Right lobe of liver (tissue), 6 donors: ENCODE data around the gene CPT1C. TPM values are rescaled to one million over a fixed set of nuclear protein-coding genes. Genes with fewer than 3 reads are reported as not detected.
A peak's percentile ranks its signal among the peaks of the same experiment; 100 is the strongest.

Source experiments
- ATAC-seq, 4 donors: fragments of 200-7000 bp; cut with Tn5 transposase; one replicate each; pipeline ENCODE4 v1.9.1; 2020; ENCODE audit warnings: mild to moderate bottlenecking in 4 of 4, moderate library complexity in 4 of 4
- DNase-seq, 3 donors: peaks; one replicate each; pipeline ENCODE4 v3.0.0-alpha.2; 2020
- H3K27ac ChIP-seq, 3 donors: fragments of 200-600 bp; one replicate each; pipeline ENCODE4 v1.8.0; 2022
- H3K27me3 ChIP-seq, 2 donors: fragments of 200-600 bp; one replicate each; pipeline ENCODE4 v1.8.0; 2022
- H3K36me3 ChIP-seq, 4 donors: fragments of 200-600 bp; sonication (generic) in 1 of 4; one replicate each; pipeline versions ENCODE4 v1.5.1 to v1.8.0; 2017 to 2022; ENCODE audit warnings: control low read depth in 1 of 4
- H3K4me1 ChIP-seq, 4 donors: fragments of 200-600 bp; sonication (generic) in 1 of 4; one replicate each; pipeline versions ENCODE4 v1.5.1 to v1.8.0; 2017 to 2022; ENCODE audit warnings: control low read depth in 1 of 4
- H3K4me3 ChIP-seq, 3 donors: fragments of 200-600 bp; one replicate each; pipeline ENCODE4 v1.8.0; 2022
- H3K9me3 ChIP-seq, 4 donors: fragments of 200-600 bp; sonication (generic) in 1 of 4; one replicate each; pipeline versions ENCODE4 v1.5.1 to v1.8.0; 2017 to 2022; ENCODE audit warnings: control low read depth in 1 of 4
- POLR2A ChIP-seq: fragments of 450-650 bp; IDR thresholded peaks from one replicate; pipeline ENCODE4 v1.6.1; 2017; ENCODE audit warnings: antibody characterized with exemption, mild to moderate bottlenecking
- WGBS: methylation state at CpG from one replicate; pipeline ENCODE4 v1.1.6; 2018; ENCODE audit warnings: low coverage, low lambda C conversion rate; ENCODE audit not compliant: insufficient coverage; ENCODE audit errors: missing lambda C conversion rate; 5-methylcytosine and 5-hydroxymethylcytosine counted together
- intact Hi-C, 2 donors: fragments of 100-400 bp; cut with DNase I; formaldehyde crosslinking; loops; one replicate each; pipeline versions ENCODE4 v1.11.2 to v1.14.1; 2022
- total RNA-seq, 6 experiments: library from RNA; depleted of rRNA in 2 of 6; stranded (reverse); fragments of >200 nt in 2 of 6; fragmentation: NEBNext Ultra II Directional in 3 of 6; extraction: Animal tissue kit (Norgen Biotek cat#: 25700) in 3 of 6; gene quantifications; one replicate each; pipeline versions ENCODE4 v1.1.0 to v1.2.4, GENCODE V29; 2016 to 2023
- TF ChIP-seq, protein P1 (sequence below), 4 donors: fragments of 200-600 bp in 3 of 4; fragments of 450-650 bp in 1 of 4; IDR thresholded peaks; one replicate each; pipeline versions ENCODE4 v1.5.1 to v1.8.0; 2016 to 2022; ENCODE audit warnings: antibody characterized with exemption in 4 of 4, mild to moderate bottlenecking in 2 of 4
- donor health status: DM: no; HTN: yes; CAD: no.
- donor health status: DM: no; HTN: no; CAD: no.
- donor health status: DM: no; HTN: no; CAD: no.
- donor health status: DM: no; HTN: yes; CAD: no.
- donor health status: DM: no; HTN: yes; CAD: no.

CPT1C gene
- total RNA-seq, 6 experiments from 2014 or later: 0.43 to 6.7 (median 0.97) TPM

DNA sequence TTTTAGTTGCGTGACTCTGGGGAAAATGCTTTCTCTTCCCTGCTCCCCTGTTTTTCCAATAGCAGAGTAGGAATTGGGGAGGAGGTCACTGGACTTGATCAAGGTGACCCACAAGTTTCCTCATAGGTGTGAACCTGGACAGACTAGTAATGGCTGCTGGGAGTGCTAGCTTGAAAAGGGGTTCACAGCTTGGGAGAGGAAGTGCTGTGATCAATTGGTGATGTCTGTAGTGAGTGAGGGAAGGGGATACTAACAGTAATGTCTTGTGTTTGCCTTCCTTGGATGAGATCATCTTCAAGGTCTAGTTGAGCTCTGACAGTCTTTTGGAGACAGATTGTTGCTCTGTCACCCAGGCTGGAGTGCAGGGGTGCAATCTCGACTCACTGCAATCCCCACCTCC lies 23.4 kb upstream of the CPT1C start:
- Histone ChIP-seq H3K36me3 (peaks cover 0 to 2% (median 0%) of the 10 kb centered on the region in 4 donors), H3K4me3 (no peak overlapping the region), H3K4me1 (peaks cover 0 to 22% (median 5%) of the 10 kb centered on the region in 4 donors), H3K27ac (no peak overlapping the region), H3K9me3 (no peaks in the 10 kb centered on the region), H3K27me3 (no peaks in the 10 kb centered on the region)
- no peak for TF ChIP-seq POLR2A
- TF ChIP-seq, protein P1, sequence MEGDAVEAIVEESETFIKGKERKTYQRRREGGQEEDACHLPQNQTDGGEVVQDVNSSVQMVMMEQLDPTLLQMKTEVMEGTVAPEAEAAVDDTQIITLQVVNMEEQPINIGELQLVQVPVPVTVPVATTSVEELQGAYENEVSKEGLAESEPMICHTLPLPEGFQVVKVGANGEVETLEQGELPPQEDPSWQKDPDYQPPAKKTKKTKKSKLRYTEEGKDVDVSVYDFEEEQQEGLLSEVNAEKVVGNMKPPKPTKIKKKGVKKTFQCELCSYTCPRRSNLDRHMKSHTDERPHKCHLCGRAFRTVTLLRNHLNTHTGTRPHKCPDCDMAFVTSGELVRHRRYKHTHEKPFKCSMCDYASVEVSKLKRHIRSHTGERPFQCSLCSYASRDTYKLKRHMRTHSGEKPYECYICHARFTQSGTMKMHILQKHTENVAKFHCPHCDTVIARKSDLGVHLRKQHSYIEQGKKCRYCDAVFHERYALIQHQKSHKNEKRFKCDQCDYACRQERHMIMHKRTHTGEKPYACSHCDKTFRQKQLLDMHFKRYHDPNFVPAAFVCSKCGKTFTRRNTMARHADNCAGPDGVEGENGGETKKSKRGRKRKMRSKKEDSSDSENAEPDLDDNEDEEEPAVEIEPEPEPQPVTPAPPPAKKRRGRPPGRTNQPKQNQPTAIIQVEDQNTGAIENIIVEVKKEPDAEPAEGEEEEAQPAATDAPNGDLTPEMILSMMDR (IDR thresholded peaks at IDR 0.05): no peak
- intact Hi-C loops: loop anchor here in 1 of 2 donors (10.0 kb wide), 1 partner anchor 73 kb away; the partner anchor contains the start of gene PRR12
- DNase-seq (no peak), ATAC-seq (no peak)
- WGBS: 80% methylated on average over 1 of the region's 2 CpGs

DNA sequence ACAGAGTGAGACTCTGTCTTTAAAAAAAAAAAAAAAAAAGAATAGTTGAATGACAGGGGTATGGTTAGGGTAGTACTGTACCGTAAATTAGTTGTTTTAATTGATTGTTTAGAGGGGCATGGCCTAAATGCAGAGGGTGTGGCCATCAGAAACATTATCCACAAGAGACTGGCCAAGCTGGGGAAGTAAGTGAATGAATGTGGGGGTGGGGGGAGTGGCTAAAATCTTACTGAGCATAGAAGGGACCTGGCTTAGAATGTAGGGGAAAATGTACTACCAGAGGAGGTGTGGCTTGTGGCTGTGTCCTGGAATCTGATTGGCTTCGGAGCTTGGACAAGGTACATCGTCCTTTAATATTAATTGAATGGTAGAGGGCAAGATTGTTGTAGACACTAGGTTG lies 21.4 kb upstream of the CPT1C start:
- 88% methylated on average over 3 of the region's 3 CpGs for WGBS
- intact Hi-C loops: loop anchor here in 1 of 2 donors (10.0 kb wide), 1 partner anchor 75 kb away; the partner anchor contains the start of gene PRR12
- no peak for ATAC-seq
- Histone ChIP-seq H3K9me3 (no peaks in the 10 kb centered on the region), H3K27me3 (no peaks in the 10 kb centered on the region), H3K36me3 (no peaks in the 10 kb centered on the region), H3K4me3 (no peak overlapping the region), H3K4me1 (peaks cover 0 to 15% (median 0%) of the 10 kb centered on the region in 4 donors), H3K27ac (no peak overlapping the region)
- no peak for DNase-seq
- no peak for TF ChIP-seq POLR2A
- TF ChIP-seq, protein P1 (IDR thresholded peaks at IDR 0.05): no peak

DNA sequence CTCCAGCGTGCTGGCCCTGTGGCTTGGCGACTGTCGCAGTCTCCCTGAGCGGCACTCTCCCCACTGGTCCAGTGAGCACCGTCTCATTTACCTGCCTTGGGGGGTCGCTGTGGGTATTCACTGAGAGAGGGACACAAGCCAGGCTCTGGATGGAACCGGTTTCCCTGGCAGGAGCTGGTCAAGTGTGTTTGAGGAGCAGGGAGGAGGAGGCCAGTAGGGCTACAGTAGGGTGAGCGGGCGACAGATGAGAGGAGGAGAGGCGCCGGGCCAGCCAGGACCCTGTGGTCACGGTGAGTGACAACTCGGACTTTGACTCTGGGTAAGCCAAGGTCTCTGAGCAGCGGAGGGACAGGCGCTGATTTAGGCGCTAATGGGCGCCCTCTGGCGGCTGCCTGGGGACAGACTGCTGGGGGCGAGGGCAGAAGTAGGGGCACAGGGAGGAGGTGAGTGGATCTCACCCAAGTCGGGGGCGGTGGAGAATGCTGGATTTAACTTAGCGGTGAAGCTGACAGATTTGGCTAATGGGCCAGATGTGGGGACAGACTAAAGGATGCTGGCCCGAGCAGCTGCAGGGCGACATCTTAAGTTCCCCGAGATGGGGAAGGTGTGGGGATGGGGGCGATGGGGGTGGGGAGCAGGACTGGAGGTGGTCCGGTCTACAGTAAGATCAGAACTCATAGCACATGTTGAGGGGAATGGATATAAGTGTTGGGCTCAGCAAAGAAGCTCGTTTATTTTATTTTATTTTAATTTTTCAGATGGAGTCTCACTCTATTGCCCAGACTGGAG lies 18.6 kb upstream of the CPT1C start:
- ATAC-seq (peak; percentile 46 to 55 (median 50)), DNase-seq (peak; percentile 84 to 88 (median 86))
- no peaks in the 10 kb centered on the region for H3K36me3 ChIP-seq
- no peaks in the 10 kb centered on the region for H3K27me3 ChIP-seq
- TF ChIP-seq, protein P1 (IDR thresholded peaks at IDR 0.05): peak; percentile 88 to 96 (median 94)
- no peak for TF ChIP-seq POLR2A
- H3K4me3 ChIP-seq: peak overlapping the region; percentile 1 to 47 (median 12)
- no peaks in the 10 kb centered on the region for H3K9me3 ChIP-seq
- H3K27ac ChIP-seq: peak overlapping the region; percentile 23 to 73 (median 71)
- peaks cover 0 to 12% (median 0%) of the 10 kb centered on the region in 4 donors for H3K4me1 ChIP-seq
- 22% methylated on average over 22 of the region's 28 CpGs for whole genome bisulfite sequencing
- intact Hi-C loops: no loop called here

DNA sequence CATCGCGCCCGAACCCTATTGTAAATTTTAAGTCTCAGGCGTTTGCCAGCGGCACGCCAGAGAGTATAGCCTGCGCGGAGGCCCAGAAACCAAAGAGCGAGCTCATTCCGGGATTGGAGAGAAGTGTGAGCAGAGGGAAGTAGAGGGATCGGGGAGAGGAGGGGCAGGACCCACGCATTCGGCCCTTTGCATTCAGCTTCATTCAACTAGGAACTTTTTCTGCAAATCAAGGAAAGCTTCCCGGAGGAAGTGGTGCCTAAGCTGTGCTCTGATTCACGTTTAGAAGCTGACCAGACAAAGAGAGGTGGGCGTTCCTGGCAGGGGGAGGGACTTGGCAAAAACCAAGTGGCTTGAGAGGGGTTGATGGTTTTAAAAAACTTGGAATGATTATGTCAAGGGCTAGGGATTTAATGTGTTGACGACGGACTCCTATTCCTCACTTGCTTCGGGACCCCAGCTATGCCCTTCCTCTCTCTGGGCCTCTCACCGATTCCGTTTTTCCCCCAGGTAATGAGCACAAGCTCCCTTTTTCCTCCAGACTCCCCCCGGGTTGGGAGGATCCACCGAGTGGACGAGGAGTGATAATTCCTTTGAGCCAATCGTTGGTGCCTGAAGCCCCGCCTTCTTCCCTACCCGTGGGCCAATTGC lies 14.7 kb upstream of the CPT1C start:
- peak; percentile 79 for TF ChIP-seq POLR2A
- TF ChIP-seq, protein P1 (IDR thresholded peaks at IDR 0.05): no peak
- H3K9me3 ChIP-seq: no peaks in the 10 kb centered on the region
- peak overlapping the region; percentile 87 to 93 (median 89) for H3K27ac ChIP-seq
- WGBS: 2% methylated on average over 24 of the region's 27 CpGs
- peak overlapping the region; percentile 22 to 43 (median 27) for H3K4me3 ChIP-seq
- peak; percentile 49 to 56 (median 56) for ATAC-seq
- intact Hi-C loops: no loop called here
- no peaks in the 10 kb centered on the region for H3K27me3 ChIP-seq
- peaks cover 0 to 21% (median 4%) of the 10 kb centered on the region in 4 donors for H3K4me1 ChIP-seq
- H3K36me3 ChIP-seq: peaks cover 0 to 4% (median 0%) of the 10 kb centered on the region in 4 donors
- DNase-seq: peak; percentile 77 to 88 (median 83)
